Measurements from ENCODE around the gene PRKD2.

- TF ChIP-seq POLR2A (IDR thresholded peaks at IDR 0.05) (no peak), CTCF (IDR thresholded peaks at IDR 0.05) (no peak)
These were observed 19.5 kb downstream of the PRKD2 start for GRCh38 chr19:46697204-46697960.
